ENCODE results near the gene TMCC1.

The TMCC1 gene

DNA sequence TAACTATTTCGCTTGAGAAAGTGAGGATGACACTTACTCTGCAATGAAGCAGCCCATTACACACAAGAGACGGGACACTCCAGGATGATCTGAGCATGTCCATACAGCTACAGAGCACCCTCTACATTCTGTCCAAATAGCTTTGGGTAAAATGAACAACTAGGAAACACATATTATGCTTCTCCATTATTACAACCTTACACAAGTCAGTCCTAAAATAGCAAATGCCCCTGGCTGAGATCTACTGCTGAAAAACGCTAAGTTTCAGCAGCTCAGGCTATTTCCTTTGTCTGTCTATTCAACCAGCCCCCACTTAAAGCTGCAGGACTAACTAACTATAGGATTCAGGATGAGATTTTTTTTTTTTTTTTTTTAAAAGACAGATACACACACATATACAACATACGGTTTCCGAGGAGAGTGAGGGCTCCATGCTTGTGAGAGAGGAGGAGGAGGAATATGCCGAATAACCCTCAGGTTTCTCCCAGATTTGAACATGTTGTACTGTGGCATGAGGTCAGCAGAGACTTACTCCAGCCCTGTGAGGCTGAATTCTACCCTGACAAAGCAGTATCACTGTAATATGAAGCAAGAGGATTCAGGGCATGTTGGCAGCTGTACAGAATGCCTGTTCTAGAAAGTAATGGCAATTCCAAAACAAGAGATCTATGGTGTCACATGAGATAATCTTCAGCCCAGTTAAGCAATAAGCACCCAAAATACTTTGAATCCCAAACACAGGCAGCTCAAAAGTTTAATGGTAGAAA lies 169.8 kb downstream of the TMCC1 start:
- TF ChIP-seq, protein P1, sequence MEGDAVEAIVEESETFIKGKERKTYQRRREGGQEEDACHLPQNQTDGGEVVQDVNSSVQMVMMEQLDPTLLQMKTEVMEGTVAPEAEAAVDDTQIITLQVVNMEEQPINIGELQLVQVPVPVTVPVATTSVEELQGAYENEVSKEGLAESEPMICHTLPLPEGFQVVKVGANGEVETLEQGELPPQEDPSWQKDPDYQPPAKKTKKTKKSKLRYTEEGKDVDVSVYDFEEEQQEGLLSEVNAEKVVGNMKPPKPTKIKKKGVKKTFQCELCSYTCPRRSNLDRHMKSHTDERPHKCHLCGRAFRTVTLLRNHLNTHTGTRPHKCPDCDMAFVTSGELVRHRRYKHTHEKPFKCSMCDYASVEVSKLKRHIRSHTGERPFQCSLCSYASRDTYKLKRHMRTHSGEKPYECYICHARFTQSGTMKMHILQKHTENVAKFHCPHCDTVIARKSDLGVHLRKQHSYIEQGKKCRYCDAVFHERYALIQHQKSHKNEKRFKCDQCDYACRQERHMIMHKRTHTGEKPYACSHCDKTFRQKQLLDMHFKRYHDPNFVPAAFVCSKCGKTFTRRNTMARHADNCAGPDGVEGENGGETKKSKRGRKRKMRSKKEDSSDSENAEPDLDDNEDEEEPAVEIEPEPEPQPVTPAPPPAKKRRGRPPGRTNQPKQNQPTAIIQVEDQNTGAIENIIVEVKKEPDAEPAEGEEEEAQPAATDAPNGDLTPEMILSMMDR (conservative IDR thresholded peaks at IDR 0.05), result no peak
- H3K27ac ChIP-seq, result no peak overlapping the region

DNA sequence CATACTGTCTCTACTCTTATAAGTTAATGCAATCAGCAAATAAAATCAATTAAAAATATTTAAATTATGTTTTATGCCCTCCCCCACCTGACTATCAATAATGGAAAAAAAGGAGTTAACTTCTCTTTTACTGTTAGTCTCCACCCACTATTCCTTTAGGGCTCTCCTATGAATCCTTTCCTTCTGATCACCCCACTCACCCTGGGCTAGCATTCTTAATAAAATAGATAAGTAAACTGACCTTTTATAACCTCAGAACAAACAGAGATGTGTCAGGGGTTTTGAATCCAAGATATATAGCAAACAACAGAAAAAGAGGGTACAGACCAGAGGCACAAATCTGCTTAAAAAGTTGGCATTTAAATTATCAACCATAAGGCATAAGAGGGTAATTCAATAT lies 171.0 kb downstream of the TMCC1 start:
- TF ChIP-seq, protein P1 (conservative IDR thresholded peaks at IDR 0.05), result no peak
- no peak overlapping the region for H3K27ac ChIP-seq

DNA sequence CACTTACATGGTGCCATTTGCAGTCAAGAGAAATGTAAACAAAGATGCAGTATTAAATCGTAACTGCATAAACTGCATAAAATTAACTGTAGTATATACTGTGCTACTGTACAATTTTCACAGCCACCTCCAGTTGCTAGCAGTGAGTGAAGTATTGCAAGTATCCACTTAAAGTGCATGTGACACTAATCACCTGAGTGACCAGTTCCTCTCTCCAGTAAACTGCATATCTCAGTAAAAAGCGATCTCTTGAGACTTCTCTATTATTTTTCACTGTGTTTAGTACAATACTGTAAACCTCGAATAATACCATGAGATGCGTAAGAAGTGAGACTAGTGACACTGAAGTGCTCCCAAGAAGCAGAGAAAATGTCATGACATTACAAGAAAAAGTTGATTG lies 175.3 kb downstream of the TMCC1 start:
- H3K27ac ChIP-seq, result no peak overlapping the region
- TF ChIP-seq, protein P1 (conservative IDR thresholded peaks at IDR 0.05), result no peak

DNA sequence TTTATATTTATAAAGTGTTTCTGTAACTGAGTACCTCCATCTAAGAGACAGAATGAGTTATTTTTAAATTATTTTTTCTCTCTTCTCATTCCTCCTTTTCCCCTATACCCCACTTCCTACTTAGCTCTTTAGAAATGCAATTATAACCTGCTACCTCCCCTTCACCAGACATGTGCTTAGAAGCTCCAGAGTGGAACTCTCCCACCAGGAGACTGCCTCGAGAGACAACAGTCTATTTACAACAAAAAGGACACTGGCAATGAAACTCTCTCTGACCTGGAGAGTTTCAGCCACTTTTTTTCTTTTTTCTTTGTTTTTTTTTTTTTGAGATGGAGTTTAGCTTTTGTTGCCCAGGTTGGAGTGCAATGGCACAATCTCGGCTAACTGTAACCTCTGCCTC lies 177.7 kb downstream of the TMCC1 start:
- H3K27ac ChIP-seq, result no peak overlapping the region
- TF ChIP-seq, protein P1 (conservative IDR thresholded peaks at IDR 0.05), result no peak

DNA sequence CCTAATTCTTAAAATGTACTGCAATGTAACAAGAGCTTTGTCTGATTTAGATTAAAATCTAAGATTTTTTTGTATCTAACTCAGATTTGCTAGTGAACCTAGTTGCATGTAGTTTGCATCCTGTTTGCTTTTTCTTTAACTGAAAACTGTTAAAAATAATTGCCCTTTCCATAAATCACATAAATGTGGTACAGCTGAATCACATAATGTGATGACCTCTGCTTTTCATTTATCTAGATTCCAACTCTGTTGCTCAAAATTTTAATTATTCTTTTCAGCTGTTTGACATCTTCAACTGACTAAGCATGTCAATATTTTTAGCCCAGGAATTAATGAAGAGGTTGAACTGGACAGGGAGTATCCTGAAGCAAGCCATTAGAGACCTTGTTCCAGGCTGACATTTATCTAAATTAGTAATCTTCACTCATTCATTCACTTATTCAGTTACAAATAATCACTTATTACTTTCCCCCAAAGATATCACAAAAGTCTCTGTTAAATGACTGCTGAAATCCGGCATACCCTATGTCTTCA lies 185.1 kb downstream of the TMCC1 start:
- TF ChIP-seq, protein P1 (conservative IDR thresholded peaks at IDR 0.05), result no peak
- H3K27ac ChIP-seq, result no peak overlapping the region

DNA sequence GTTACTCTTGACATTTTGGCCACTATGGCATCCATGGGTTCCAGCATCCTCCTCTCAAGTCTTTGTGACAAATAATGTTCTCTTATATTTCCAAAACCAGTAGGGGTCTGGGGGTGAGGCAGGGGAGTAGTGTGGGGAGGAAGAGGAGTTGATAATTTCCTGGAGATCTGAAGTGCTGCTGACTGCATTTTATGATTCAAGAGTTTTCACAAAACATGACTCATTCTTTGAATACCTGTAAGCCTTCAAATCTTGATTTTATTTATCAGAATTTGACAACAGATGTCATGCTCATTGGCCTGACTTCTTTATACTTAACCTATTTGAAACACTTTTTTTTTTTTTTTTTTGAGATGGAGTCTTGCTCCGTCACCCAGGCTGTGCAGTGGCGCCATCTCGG lies 188.2 kb downstream of the TMCC1 start:
- no peak overlapping the region for H3K27ac ChIP-seq
- TF ChIP-seq, protein P1 (conservative IDR thresholded peaks at IDR 0.05), result no peak

DNA sequence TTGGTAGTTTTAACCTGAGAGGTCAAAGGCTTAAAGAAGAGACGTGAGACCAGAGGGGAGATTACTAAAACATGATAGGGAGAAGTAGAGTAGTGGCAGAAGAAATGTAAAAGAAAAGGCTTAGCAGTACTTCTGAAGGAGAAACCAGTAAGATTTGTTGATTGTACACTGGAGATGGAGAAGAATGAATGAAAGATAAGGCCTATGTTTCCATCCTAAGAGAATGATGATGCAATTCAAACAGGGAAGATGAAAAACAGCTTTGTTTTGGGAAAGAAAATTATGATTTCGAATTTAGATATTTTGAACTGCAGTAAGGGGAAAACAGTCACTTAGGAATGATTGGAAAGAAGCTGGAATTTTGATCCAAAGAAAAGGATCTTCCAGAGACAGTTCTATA lies 189.6 kb downstream of the TMCC1 start:
- TF ChIP-seq, protein P1 (conservative IDR thresholded peaks at IDR 0.05), result no peak
- H3K27ac ChIP-seq, result no peak overlapping the region
